GM12878 (cell line): ENCODE measurements around the gene PRRC2B.
A peak's percentile ranks its signal among the peaks of the same experiment; 100 is the strongest.

Experiments
- CREB1 ChIP-seq: IDR thresholded peaks from 2 replicates; pipeline ENCODE4 v1.6.1; 2012; ENCODE audit warnings: low read depth, mild to moderate bottlenecking, inconsistent platforms
- EP300 ChIP-seq, 2 experiments: fragments of 150-350 bp in 1 of 2; IDR thresholded peaks; 2 replicates each; pipeline ENCODE4 v1.6.1; 2011 to 2012; ENCODE audit warnings: low read depth in 2 of 2, low read length in 2 of 2, borderline replicate concordance in 1 of 2, improper control_type of control experiment in 1 of 2, inconsistent platforms in 1 of 2; ENCODE audit not compliant: control insufficient read depth in 1 of 2
- MYC ChIP-seq: IDR thresholded peaks from 2 replicates; pipeline ENCODE4 v1.6.1; 2011; ENCODE audit warnings: mild to moderate bottlenecking, low read length, moderate library complexity, inconsistent platforms; ENCODE audit not compliant: insufficient read depth, insufficient replicate concordance, insufficient read length, severe bottlenecking
- POLR2A ChIP-seq: IDR thresholded peaks from 2 replicates; pipeline ENCODE4 v1.6.1; 2011; ENCODE audit warnings: low read depth, mild to moderate bottlenecking, low read length
- SMC3 ChIP-seq: IDR thresholded peaks from 2 replicates; pipeline ENCODE4 v1.6.1; 2011; ENCODE audit warnings: low read length, improper control_type of control experiment, borderline replicate concordance
- ZZZ3 ChIP-seq: IDR thresholded peaks from 2 replicates; pipeline ENCODE4 v1.6.1; 2011; ENCODE audit warnings: low read depth; ENCODE audit not compliant: control insufficient read depth, insufficient read length
- TF ChIP-seq, protein P1 (sequence below), 3 experiments: IDR thresholded peaks in 2 of 3; conservative IDR thresholded peaks in 1 of 3; 2 replicates each; pipeline ENCODE4 v1.5.1; 2011; ENCODE audit warnings: low read depth in 3 of 3, low read length in 3 of 3, mild to moderate bottlenecking in 3 of 3, control low read depth in 2 of 3, moderate library complexity in 2 of 3, inconsistent platforms in 1 of 3, mixed read lengths in 1 of 3; ENCODE audit not compliant: control insufficient read depth in 2 of 3, insufficient read depth in 1 of 3; ENCODE audit errors: extremely low read depth in 1 of 3
- TF ChIP-seq, protein P2 (sequence below): IDR thresholded peaks from 2 replicates; pipeline ENCODE4 v1.6.1; 2012; ENCODE audit warnings: low read depth, low read length, improper control_type of control experiment

DNA sequence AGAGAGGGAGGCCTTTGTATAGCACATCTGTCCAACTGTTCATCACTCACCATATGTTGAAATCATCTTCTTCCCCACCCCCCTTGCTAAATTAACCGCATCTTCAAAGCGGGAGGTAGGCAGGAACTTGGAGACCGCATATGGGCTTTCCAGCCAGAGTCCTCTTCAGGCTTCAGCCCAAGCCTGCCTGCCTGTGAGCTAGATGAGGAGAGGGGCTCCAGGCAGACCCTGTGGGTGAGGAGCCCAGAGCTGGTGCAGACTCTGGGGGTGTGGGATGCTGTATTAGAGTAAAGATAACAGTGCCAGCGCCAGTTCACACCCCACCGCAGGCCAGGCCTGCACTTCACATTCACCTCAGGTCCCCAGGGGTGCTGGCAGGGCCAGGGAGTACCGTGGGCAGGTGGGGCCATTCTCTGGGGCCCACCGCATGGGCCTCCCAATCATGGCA is 16.2 kb downstream of the PRRC2B start:
- TF ChIP-seq ZZZ3 (no peak), EP300 (IDR thresholded peaks at IDR 0.05; ENCODE audit: borderline replicate concordance in 1 of 2, control insufficient read depth in 1 of 2, low read depth in 2 of 2, low read length in 2 of 2) (no peak), SMC3 (no peak), CREB1 (no peak), MYC (no peak), POLR2A (peak; percentile 31; the same call in 1 of the 2 replicates)
- TF ChIP-seq, protein P1, sequence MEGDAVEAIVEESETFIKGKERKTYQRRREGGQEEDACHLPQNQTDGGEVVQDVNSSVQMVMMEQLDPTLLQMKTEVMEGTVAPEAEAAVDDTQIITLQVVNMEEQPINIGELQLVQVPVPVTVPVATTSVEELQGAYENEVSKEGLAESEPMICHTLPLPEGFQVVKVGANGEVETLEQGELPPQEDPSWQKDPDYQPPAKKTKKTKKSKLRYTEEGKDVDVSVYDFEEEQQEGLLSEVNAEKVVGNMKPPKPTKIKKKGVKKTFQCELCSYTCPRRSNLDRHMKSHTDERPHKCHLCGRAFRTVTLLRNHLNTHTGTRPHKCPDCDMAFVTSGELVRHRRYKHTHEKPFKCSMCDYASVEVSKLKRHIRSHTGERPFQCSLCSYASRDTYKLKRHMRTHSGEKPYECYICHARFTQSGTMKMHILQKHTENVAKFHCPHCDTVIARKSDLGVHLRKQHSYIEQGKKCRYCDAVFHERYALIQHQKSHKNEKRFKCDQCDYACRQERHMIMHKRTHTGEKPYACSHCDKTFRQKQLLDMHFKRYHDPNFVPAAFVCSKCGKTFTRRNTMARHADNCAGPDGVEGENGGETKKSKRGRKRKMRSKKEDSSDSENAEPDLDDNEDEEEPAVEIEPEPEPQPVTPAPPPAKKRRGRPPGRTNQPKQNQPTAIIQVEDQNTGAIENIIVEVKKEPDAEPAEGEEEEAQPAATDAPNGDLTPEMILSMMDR (IDR thresholded peaks at IDR 0.05 in 2 of 3, conservative IDR thresholded peaks at IDR 0.05 in 1 of 3; ENCODE audit: control insufficient read depth in 2 of 3, extremely low read depth in 1 of 3, insufficient read depth in 1 of 3, low read depth in 3 of 3, low read length in 3 of 3) = no peak
- TF ChIP-seq, protein P2, sequence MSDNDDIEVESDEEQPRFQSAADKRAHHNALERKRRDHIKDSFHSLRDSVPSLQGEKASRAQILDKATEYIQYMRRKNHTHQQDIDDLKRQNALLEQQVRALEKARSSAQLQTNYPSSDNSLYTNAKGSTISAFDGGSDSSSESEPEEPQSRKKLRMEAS = no peak
